PC-3 (cell line): ENCODE data around the gene CNTNAP5.

ENCODE experiments used
- EZH2 ChIP-seq: fragments of 300-600 bp; sonication (generic); IDR thresholded peaks from one replicate; pipeline ENCODE4 v1.6.1; 2017; ENCODE audit warnings: antibody characterized with exemption, mild to moderate bottlenecking, low read length; ENCODE audit not compliant: unreplicated experiment
- TF ChIP-seq, protein P1 (sequence below): fragments of 300-600 bp; sonication (generic); conservative IDR thresholded peaks from 2 replicates; pipeline ENCODE4 v1.5.1; 2017; ENCODE audit warnings: antibody characterized with exemption, low read depth, mild to moderate bottlenecking, low read length

DNA sequence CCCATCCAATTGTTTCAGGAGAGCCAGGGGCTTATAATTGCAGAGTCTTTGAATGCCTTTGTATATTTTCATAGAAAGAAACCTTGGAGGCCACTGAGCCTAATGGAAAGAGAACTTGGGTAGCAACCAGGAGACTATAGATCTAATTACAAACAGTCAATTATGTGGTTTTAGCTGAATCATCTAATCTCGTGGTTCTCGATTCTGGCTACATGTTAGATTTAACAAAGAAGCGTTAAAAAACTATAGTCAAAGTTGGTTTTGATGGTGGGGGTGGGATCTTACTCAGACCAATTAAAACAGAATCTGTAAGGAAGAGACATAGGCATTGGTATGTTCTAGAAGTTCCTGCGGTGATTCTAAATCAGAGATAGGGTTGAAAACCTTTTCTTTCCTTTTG is 344.1 kb downstream of the CNTNAP5 start:
- TF ChIP-seq, protein P1, sequence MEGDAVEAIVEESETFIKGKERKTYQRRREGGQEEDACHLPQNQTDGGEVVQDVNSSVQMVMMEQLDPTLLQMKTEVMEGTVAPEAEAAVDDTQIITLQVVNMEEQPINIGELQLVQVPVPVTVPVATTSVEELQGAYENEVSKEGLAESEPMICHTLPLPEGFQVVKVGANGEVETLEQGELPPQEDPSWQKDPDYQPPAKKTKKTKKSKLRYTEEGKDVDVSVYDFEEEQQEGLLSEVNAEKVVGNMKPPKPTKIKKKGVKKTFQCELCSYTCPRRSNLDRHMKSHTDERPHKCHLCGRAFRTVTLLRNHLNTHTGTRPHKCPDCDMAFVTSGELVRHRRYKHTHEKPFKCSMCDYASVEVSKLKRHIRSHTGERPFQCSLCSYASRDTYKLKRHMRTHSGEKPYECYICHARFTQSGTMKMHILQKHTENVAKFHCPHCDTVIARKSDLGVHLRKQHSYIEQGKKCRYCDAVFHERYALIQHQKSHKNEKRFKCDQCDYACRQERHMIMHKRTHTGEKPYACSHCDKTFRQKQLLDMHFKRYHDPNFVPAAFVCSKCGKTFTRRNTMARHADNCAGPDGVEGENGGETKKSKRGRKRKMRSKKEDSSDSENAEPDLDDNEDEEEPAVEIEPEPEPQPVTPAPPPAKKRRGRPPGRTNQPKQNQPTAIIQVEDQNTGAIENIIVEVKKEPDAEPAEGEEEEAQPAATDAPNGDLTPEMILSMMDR = no peak
- no peak for TF ChIP-seq EZH2
